HCT116 (cell line): ENCODE results near the gene MTURN. TPM values are rescaled to one million over a fixed set of nuclear protein-coding genes. Genes with fewer than 3 reads are reported as not detected.

Experiments
- ATAC-seq: fragments of 200-7000 bp; cut with Tn5 transposase; 2 replicates; pipeline ENCODE4 v1.9.1; 2020; ENCODE audit warnings: mild to moderate bottlenecking, moderate library complexity
- BruUV-seq: library from RNA; stranded (reverse); fragments of 400-500 nt; replicated peaks from 2 replicates; lab custom pipeline; 2021; lab: Mats Ljungman, UMichigan
- CTCF ChIA-PET: fragments of 300-600 bp; sonication (Branson Sonifier 250); formaldehyde crosslinking; loops from one replicate; lab custom pipeline; 2021; ENCODE audit warnings: antibody characterized with exemption; lab: Charles Lee
- POLR2A ChIA-PET: fragments of 300-600, 350-600 bp; sonication (Branson Sonifier 250); formaldehyde crosslinking; loops from one replicate; lab custom pipeline; 2021; ENCODE audit warnings: antibody characterized with exemption; lab: Charles Lee
- RAD21 ChIA-PET, 2 experiments: fragments of 300-600 bp; sonication (Branson Sonifier 250); formaldehyde crosslinking; loops; one replicate each; lab custom pipeline; 2023; ENCODE audit warnings: low total read pairs in 2 of 2; ENCODE audit not compliant: uncharacterized antibody in 2 of 2, unreplicated experiment in 2 of 2, low non-redundant PET in 1 of 2; lab: Charles Lee
- DNase-seq: peaks from one replicate; pipeline ENCODE4 v3.0.0-alpha.2; 2010; ENCODE audit warnings: low read depth, low spot score
- H2AFZ ChIP-seq: fragments of 200-600 bp; shearing (Covaris generic), sonication (generic); 2 replicates; pipeline ENCODE4 v1.6.1; 2017; ENCODE audit warnings: low read depth, mixed run types, mixed read lengths, antibody characterized with exemption, low read length; ENCODE audit not compliant: poor library complexity, severe bottlenecking
- H3K27ac ChIP-seq: 2 replicates; pipeline ENCODE4 v1.5.1; 2012; ENCODE audit warnings: low read depth, low read length
- H3K27me3 ChIP-seq: fragments of 200-600 bp; sonication (generic); 2 replicates; pipeline ENCODE4 v1.6.1; 2016; ENCODE audit warnings: mixed run types, low read length, mixed read lengths; ENCODE audit not compliant: insufficient read depth
- H3K36me3 ChIP-seq, 2 experiments: fragments of 200-500 bp in 1 of 2; fragments of 200-600 bp in 1 of 2; sonication (Bioruptor generic) in 1 of 2; sonication (generic) in 1 of 2; 2 replicates each; pipeline versions ENCODE4 v1.5.1 to v1.6.1; 2014 to 2016; ENCODE audit warnings: low read length in 2 of 2, inconsistent platforms in 1 of 2, mixed read lengths in 1 of 2, mixed run types in 1 of 2; ENCODE audit not compliant: insufficient read depth in 2 of 2, control insufficient read depth in 1 of 2
- H3K4me1 ChIP-seq, 2 experiments: fragments of 200-600 bp in 1 of 2; sonication (generic) in 1 of 2; 2 replicates each; pipeline versions ENCODE4 v1.5.1 to v1.6.1; 2012 to 2017; ENCODE audit warnings: low read length in 2 of 2, inconsistent platforms in 1 of 2, mild to moderate bottlenecking in 1 of 2, mixed read lengths in 1 of 2, mixed run types in 1 of 2, moderate library complexity in 1 of 2; ENCODE audit not compliant: insufficient read depth in 2 of 2, control insufficient read depth in 1 of 2
- H3K4me2 ChIP-seq: fragments of 200-600 bp; sonication (generic); 2 replicates; pipeline ENCODE4 v1.6.1; 2017; ENCODE audit warnings: mixed run types, low read length, mixed read lengths
- H3K4me3 ChIP-seq, 2 experiments: fragments of 200-600 bp in 1 of 2; sonication (generic) in 1 of 2; replicated peaks in 1 of 2; 2 replicates each; pipeline ENCODE4 v1.5.1; 2011 to 2016; ENCODE audit warnings: low read length in 2 of 2, control low read depth in 1 of 2, low read depth in 1 of 2, mild to moderate bottlenecking in 1 of 2, mixed read lengths in 1 of 2, mixed run types in 1 of 2
- H3K79me2 ChIP-seq: fragments of 200-600 bp; sonication (generic); 2 replicates; pipeline ENCODE4 v1.6.1; 2017; ENCODE audit warnings: mild to moderate bottlenecking, mixed run types, low read length, moderate library complexity, mixed read lengths; ENCODE audit not compliant: insufficient read depth
- H3K9ac ChIP-seq: fragments of 200-600 bp; sonication (generic); 2 replicates; pipeline ENCODE4 v1.6.1; 2016; ENCODE audit warnings: low read length, mixed read lengths
- H3K9me2 ChIP-seq: fragments of 200-600 bp; sonication (generic), shearing (Covaris generic); 2 replicates; pipeline ENCODE4 v1.6.1; 2017; ENCODE audit warnings: mixed run types, mild to moderate bottlenecking, moderate library complexity; ENCODE audit not compliant: insufficient read depth
- H3K9me3 ChIP-seq, 2 experiments: fragments of 200-500 bp in 1 of 2; fragments of 200-600 bp in 1 of 2; sonication (Bioruptor generic) in 1 of 2; sonication (generic) in 1 of 2; 2 replicates each; pipeline ENCODE4 v1.6.1; 2014 to 2017; ENCODE audit warnings: low read length in 2 of 2, mixed read lengths in 2 of 2, inconsistent platforms in 1 of 2, low read depth in 1 of 2, mild to moderate bottlenecking in 1 of 2, mixed run types in 1 of 2, moderate library complexity in 1 of 2; ENCODE audit not compliant: control insufficient read depth in 1 of 2, insufficient read depth in 1 of 2
- H4K20me1 ChIP-seq: fragments of 200-600 bp; sonication (generic), shearing (Covaris generic); 2 replicates; pipeline ENCODE4 v1.6.1; 2017; ENCODE audit warnings: mixed run types, mild to moderate bottlenecking, moderate library complexity; ENCODE audit not compliant: insufficient read depth
- ATF3 ChIP-seq: IDR thresholded peaks from 2 replicates; pipeline ENCODE4 v1.6.1; 2012
- CEBPB ChIP-seq: IDR thresholded peaks from 2 replicates; pipeline ENCODE4 v1.6.1; 2012; ENCODE audit warnings: low read depth
- EGR1 ChIP-seq: IDR thresholded peaks from 2 replicates; pipeline ENCODE4 v1.6.1; 2012; ENCODE audit warnings: low read depth
- ELF1 ChIP-seq: IDR thresholded peaks from 2 replicates; pipeline ENCODE4 v1.6.1; 2012; ENCODE audit warnings: low read depth, borderline replicate concordance
- EZH2 ChIP-seq: fragments of 200-600 bp; sonication (generic); IDR thresholded peaks from 2 replicates; pipeline ENCODE4 v1.6.1; 2017; ENCODE audit warnings: antibody characterized with exemption, mixed run types
- FOSL1 ChIP-seq: IDR thresholded peaks from 2 replicates; pipeline ENCODE4 v1.6.1; 2012; ENCODE audit warnings: low read depth
- POLR2A ChIP-seq: IDR thresholded peaks from 2 replicates; pipeline ENCODE4 v1.7.0; 2011; ENCODE audit warnings: borderline replicate concordance; ENCODE audit not compliant: insufficient read depth, insufficient read length; ENCODE audit errors: extremely low read depth
- RAD21 ChIP-seq: IDR thresholded peaks from 2 replicates; pipeline ENCODE4 v1.6.1; 2012; ENCODE audit warnings: low read depth, mild to moderate bottlenecking
- YY1 ChIP-seq: IDR thresholded peaks from 2 replicates; pipeline ENCODE4 v1.6.1; 2011; ENCODE audit warnings: low read length, low read depth, moderate library complexity, mild to moderate bottlenecking; ENCODE audit not compliant: insufficient replicate concordance; ENCODE audit errors: extremely low read depth
- ZFX ChIP-seq: fragments of 450-650 bp; IDR thresholded peaks from 2 replicates; pipeline ENCODE4 v1.6.1; 2017
- intact Hi-C: fragments of 100-400 bp; cut with micrococcal nuclease; formaldehyde crosslinking; loops from 2 replicates; pipeline ENCODE4 v1.10.0; 2022
- total RNA-seq: library from RNA; stranded (reverse); gene quantifications from one replicate; pipeline ENCODE4 v1.2.1, GENCODE V29; 2021; ENCODE audit not compliant: unreplicated experiment
- TF ChIP-seq, protein P1 (sequence below), 3 experiments: fragments of 200-600 bp in 1 of 3; sonication (generic) in 1 of 3; IDR thresholded peaks in 2 of 3; conservative IDR thresholded peaks in 1 of 3; 2 replicates each; pipeline ENCODE4 v1.5.1; 2012 to 2017; ENCODE audit warnings: low read depth in 2 of 3, low read length in 2 of 3, antibody characterized with exemption in 1 of 3, borderline replicate concordance in 1 of 3, control low read depth in 1 of 3, mild to moderate bottlenecking in 1 of 3, mixed read lengths in 1 of 3, mixed run types in 1 of 3, moderate library complexity in 1 of 3; ENCODE audit not compliant: insufficient read depth in 1 of 3

The MTURN gene
- total RNA-seq, 1 experiment from 2014 or later: 7.5 TPM

- RAD21 ChIA-PET: no interaction called here
Measured at GRCh38 chr7:30149640-30150272, 15.0 kb downstream of the MTURN start.

More at GRCh38 chr7:30149640-30150272, 15.0 kb downstream of the MTURN start:
- intact Hi-C loops: no loop called here
- Histone ChIP-seq H3K9ac (no peak overlapping the region), H3K79me2 (no peaks in the 10 kb centered on the region), H3K4me2 (no peak overlapping the region), H2AFZ (no peak overlapping the region), H3K9me2 (no peaks in the 10 kb centered on the region), H3K9me3 (no peaks in the 10 kb centered on the region), H3K36me3 (no peaks in the 10 kb centered on the region), H3K4me3 (no peak overlapping the region), H3K27ac (no peak overlapping the region), H3K27me3 (no peaks in the 10 kb centered on the region), H4K20me1 (no peaks in the 10 kb centered on the region), H3K4me1 (no peaks in the 10 kb centered on the region)
- CTCF ChIA-PET: no interaction called here
- BruUV-seq: no TSS peak
- POLR2A ChIA-PET: no interaction called here
- no peak for DNase-seq
- no peak for ATAC-seq
- TF ChIP-seq ATF3 (no peak), RAD21 (no peak), YY1 (no peak), POLR2A (no peak), CEBPB (no peak), FOSL1 (no peak), ELF1 (no peak), ZFX (no peak), EGR1 (no peak), EZH2 (no peak)
- TF ChIP-seq, protein P1, sequence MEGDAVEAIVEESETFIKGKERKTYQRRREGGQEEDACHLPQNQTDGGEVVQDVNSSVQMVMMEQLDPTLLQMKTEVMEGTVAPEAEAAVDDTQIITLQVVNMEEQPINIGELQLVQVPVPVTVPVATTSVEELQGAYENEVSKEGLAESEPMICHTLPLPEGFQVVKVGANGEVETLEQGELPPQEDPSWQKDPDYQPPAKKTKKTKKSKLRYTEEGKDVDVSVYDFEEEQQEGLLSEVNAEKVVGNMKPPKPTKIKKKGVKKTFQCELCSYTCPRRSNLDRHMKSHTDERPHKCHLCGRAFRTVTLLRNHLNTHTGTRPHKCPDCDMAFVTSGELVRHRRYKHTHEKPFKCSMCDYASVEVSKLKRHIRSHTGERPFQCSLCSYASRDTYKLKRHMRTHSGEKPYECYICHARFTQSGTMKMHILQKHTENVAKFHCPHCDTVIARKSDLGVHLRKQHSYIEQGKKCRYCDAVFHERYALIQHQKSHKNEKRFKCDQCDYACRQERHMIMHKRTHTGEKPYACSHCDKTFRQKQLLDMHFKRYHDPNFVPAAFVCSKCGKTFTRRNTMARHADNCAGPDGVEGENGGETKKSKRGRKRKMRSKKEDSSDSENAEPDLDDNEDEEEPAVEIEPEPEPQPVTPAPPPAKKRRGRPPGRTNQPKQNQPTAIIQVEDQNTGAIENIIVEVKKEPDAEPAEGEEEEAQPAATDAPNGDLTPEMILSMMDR (IDR thresholded peaks at IDR 0.05 in 2 of 3, conservative IDR thresholded peaks at IDR 0.05 in 1 of 3; ENCODE audit: borderline replicate concordance in 1 of 3, insufficient read depth in 1 of 3, low read depth in 2 of 3, low read length in 2 of 3): no peak
